Activated CD8-positive, alpha-beta memory T cell treated with anti-CD3 and anti-CD28 coated beads, Interleukin-2, amount 10 ng/mL, durations not matched to agents 7 days and 5 days (primary cell): ENCODE measurements around the gene VPS50. TPM values are rescaled to one million over a fixed set of nuclear protein-coding genes. Genes with fewer than 3 reads are reported as not detected.

Source experiments
- ATAC-seq: fragments of 150-1000 bp; cut with Tn5 transposase; one replicate; pipeline ENCODE4 v1.10.0; 2021; ENCODE audit warnings: moderate library complexity
- CTCF ChIA-PET: fragments of 350-600 bp; sonication (Branson Sonifier 250); formaldehyde crosslinking; loops from one replicate; lab custom pipeline; 2021; ENCODE audit warnings: antibody characterized with exemption; lab: Charles Lee
- DNase-seq: peaks from one replicate; pipeline ENCODE4 v3.0.0-alpha.2; 2020
- H3K27ac Mint-ChIP-seq: one replicate; pipeline ENCODE4 v1.8.0; 2021; ENCODE audit warnings: mild to moderate bottlenecking, mixed read lengths
- H3K27me3 Mint-ChIP-seq: one replicate; pipeline ENCODE4 v1.8.0; 2021; ENCODE audit warnings: mixed read lengths
- H3K36me3 Mint-ChIP-seq: one replicate; pipeline ENCODE4 v1.8.0; 2021; ENCODE audit warnings: mild to moderate bottlenecking, mixed read lengths
- H3K4me1 Mint-ChIP-seq: one replicate; pipeline ENCODE4 v1.8.0; 2021; ENCODE audit warnings: mixed read lengths
- H3K4me3 Mint-ChIP-seq: one replicate; pipeline ENCODE4 v1.8.0; 2021; ENCODE audit warnings: mild to moderate bottlenecking, moderate library complexity, mixed read lengths
- H3K9me3 Mint-ChIP-seq: one replicate; pipeline ENCODE4 v1.8.0; 2022; ENCODE audit warnings: low read depth, mixed read lengths
- total RNA-seq, 2 experiments: library from RNA; stranded (reverse); gene quantifications; one replicate each; pipeline ENCODE4 v1.2.3, GENCODE V29; 2021

Gene VPS50
- total RNA-seq, 2 experiments from 2014 or later = 17.8 to 20.8 TPM

DNA sequence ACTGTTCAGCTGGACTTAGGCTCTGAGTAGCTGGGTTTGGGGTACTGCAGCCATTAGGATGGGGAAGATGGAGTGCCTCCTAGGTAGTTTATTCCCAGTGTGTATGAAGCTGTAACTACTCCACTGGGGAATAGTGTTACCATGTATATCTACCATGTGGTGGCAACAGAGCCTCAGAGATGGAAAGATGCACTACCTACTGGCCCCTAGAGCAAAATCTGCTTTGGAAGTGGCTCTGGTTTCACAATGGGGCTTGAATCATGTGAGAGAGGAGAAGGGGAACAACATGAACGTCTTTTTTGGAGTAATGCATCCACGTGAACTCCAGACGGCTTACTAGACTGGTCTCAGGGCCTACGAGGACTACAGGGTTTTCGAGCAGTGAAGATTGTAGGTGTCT is 175.1 kb downstream of the VPS50 start:
- Mint-ChIP-seq H3K9me3 (no peaks in the 10 kb centered on the region), H3K4me3 (no peak overlapping the region), H3K4me1 (no peaks in the 10 kb centered on the region), H3K27ac (no peak overlapping the region), H3K27me3 (peaks cover 7% of the 10 kb centered on the region), H3K36me3 (no peaks in the 10 kb centered on the region)
- no peak for DNase-seq
- CTCF ChIA-PET = no interaction called here
- ATAC-seq = no peak

DNA sequence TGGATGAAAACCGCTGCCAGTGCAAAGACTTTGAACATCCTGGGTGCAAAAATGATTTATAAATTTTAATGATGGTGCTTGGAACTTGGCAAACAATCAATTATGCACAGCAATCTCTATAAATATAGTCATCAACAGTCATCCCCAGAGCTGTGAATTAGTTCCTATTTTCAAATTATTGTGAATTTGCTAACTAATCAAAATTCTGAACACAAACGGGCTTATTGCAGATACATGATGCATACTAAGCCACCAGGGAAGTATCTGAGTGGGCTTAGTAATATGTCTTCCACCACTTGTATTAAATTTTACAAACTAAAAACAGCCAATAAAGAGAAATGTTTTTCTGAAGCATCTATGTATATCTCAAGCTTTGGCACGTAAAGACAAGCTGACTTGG is 177.2 kb downstream of the VPS50 start:
- no peak overlapping the region for H3K27ac Mint-ChIP-seq
- H3K4me1 Mint-ChIP-seq = no peaks in the 10 kb centered on the region
- no peaks in the 10 kb centered on the region for H3K36me3 Mint-ChIP-seq
- DNase-seq = no peak
- ATAC-seq = no peak
- H3K4me3 Mint-ChIP-seq = no peak overlapping the region
- CTCF ChIA-PET = no interaction called here
- H3K9me3 Mint-ChIP-seq = no peaks in the 10 kb centered on the region
- peaks cover 9% of the 10 kb centered on the region for H3K27me3 Mint-ChIP-seq

Other genes with a start within 250 kb of the VPS50 start
- 10 to 100 TPM; 60.1 to 85.6 TPM for gene SAMD9, start 114.4 kb upstream of the VPS50 start, total RNA-seq
- 100 to 1,000 TPM; 119 to 181 TPM for gene SAMD9L, start 84.0 kb upstream of the VPS50 start, total RNA-seq
- not detected for gene HEPACAM2, start 5.9 kb upstream of the VPS50 start, total RNA-seq